Keratinocyte (primary cell): ENCODE measurements around the gene ELF5.

Source experiments
- EZH2 ChIP-seq: IDR thresholded peaks from one replicate; pipeline ENCODE4 v1.6.1; 2012; ENCODE audit warnings: inconsistent platforms, mild to moderate bottlenecking, low read length, moderate library complexity
- TF ChIP-seq, protein P1 (sequence below), 3 experiments: IDR thresholded peaks in 1 of 3; conservative IDR thresholded peaks in 1 of 3; optimal IDR thresholded peaks in 1 of 3; 2 replicates in 2 of 3; 3 replicates in 1 of 3; pipeline versions ENCODE3 to v1.5.1; 2011; ENCODE audit warnings: low read length in 3 of 3, mild to moderate bottlenecking in 3 of 3, moderate library complexity in 2 of 3, control low read depth in 1 of 3, inconsistent platforms in 1 of 3; ENCODE audit not compliant: insufficient read depth in 2 of 3; ENCODE audit errors: extremely low read depth in 1 of 3

DNA sequence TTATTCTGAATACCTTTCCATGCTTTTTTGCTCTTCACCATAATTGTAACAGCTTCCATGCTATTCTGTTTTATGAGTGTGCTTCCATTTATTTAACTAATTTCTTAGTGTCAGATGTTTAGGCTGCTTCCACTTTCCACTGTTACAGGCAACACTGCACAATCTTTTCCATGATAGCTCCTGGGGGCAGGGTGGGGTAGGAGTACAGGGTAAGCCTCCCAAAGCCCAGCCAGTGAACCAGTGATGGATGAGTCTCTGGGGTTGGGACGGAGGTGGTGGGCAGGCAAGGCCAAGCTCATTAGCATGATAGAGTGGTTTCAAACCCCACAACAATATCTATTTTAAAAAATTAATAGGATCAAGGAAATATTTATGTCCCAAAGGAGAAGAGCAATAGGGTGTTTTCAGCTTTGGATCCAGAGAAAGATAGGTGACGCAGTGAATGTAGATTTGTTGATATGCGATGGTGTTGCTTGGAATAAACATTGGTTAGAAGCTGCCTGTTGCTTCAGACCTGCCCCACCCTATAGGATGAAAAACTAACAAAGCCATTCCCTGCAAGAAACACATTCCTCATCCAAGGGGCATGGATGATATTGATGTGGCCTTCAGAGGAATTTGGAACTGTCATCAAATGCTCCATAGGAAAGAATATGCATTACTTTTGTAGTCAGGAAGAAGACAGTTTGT lies 17.1 kb upstream of the ELF5 start:
- TF ChIP-seq, protein P1, sequence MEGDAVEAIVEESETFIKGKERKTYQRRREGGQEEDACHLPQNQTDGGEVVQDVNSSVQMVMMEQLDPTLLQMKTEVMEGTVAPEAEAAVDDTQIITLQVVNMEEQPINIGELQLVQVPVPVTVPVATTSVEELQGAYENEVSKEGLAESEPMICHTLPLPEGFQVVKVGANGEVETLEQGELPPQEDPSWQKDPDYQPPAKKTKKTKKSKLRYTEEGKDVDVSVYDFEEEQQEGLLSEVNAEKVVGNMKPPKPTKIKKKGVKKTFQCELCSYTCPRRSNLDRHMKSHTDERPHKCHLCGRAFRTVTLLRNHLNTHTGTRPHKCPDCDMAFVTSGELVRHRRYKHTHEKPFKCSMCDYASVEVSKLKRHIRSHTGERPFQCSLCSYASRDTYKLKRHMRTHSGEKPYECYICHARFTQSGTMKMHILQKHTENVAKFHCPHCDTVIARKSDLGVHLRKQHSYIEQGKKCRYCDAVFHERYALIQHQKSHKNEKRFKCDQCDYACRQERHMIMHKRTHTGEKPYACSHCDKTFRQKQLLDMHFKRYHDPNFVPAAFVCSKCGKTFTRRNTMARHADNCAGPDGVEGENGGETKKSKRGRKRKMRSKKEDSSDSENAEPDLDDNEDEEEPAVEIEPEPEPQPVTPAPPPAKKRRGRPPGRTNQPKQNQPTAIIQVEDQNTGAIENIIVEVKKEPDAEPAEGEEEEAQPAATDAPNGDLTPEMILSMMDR (optimal IDR thresholded peaks at IDR 0.05 in 1 of 3, IDR thresholded peaks at IDR 0.05 in 1 of 3, conservative IDR thresholded peaks at IDR 0.05 in 1 of 3; ENCODE audit: extremely low read depth in 1 of 3, insufficient read depth in 2 of 3, low read length in 3 of 3): no peak
- no peak for TF ChIP-seq EZH2
